GM12875 (cell line): Measurements from ENCODE around the gene CADPS.

ENCODE experiments used
- H3K4me3 ChIP-seq: one replicate; pipeline ENCODE4 v1.5.1; 2011; ENCODE audit warnings: low read depth, low read length, control low read depth
- CTCF ChIP-seq: IDR thresholded peaks from 2 replicates; pipeline ENCODE4 v1.5.1; 2011; ENCODE audit warnings: low read depth, mild to moderate bottlenecking, control low read depth, inconsistent platforms, low read length, moderate library complexity, borderline replicate concordance; ENCODE audit not compliant: insufficient read depth

CADPS gene

GRCh38 chr3:62368290-62368704 lies 506.9 kb downstream of the CADPS start:
- TF ChIP-seq CTCF, result no peak
- H3K4me3 ChIP-seq, result no peak overlapping the region

- no peak overlapping the region for H3K4me3 ChIP-seq
- TF ChIP-seq CTCF, result no peak
These were observed 507.4 kb downstream of the CADPS start for GRCh38 chr3:62367763-62368195.

GRCh38 chr3:62366126-62366484 lies 509.1 kb downstream of the CADPS start:
- H3K4me3 ChIP-seq, result no peak overlapping the region
- no peak for TF ChIP-seq CTCF

GRCh38 chr3:62365391-62366125 lies 509.7 kb downstream of the CADPS start:
- no peak overlapping the region for H3K4me3 ChIP-seq
- TF ChIP-seq CTCF, result no peak

- no peak overlapping the region for H3K4me3 ChIP-seq
- TF ChIP-seq CTCF, result no peak
These were observed 511.0 kb downstream of the CADPS start for GRCh38 chr3:62364191-62364590.

GRCh38 chr3:62363275-62363674 lies 511.9 kb downstream of the CADPS start:
- TF ChIP-seq CTCF, result no peak
- no peak overlapping the region for H3K4me3 ChIP-seq

- no peak for TF ChIP-seq CTCF
- no peak overlapping the region for H3K4me3 ChIP-seq
These were observed 513.4 kb downstream of the CADPS start for GRCh38 chr3:62361824-62362223.
